Vagina (tissue), 2 donors: Measurements from ENCODE around the gene FAM83C. TPM values are rescaled to one million over a fixed set of nuclear protein-coding genes. Genes with fewer than 3 reads are reported as not detected.
A peak's percentile ranks its signal among the peaks of the same experiment; 100 is the strongest.
"Not testable (repeated sequence)": the region's sequence is repeated elsewhere in the genome, so short reads cannot be mapped to it uniquely, and the experiment has no call there.

Experiments
- DNase-seq, 2 donors: peaks; one replicate each; pipeline ENCODE4 v3.0.0-alpha.2; 2017; ENCODE audit errors: extremely low spot score in 2 of 2
- H3K27ac ChIP-seq: fragments of 200-600 bp; sonication (generic); one replicate; pipeline ENCODE4 v1.5.1; 2019
- H3K27me3 ChIP-seq: fragments of 200-600 bp; sonication (generic); one replicate; pipeline ENCODE4 v1.5.1; 2019
- H3K36me3 ChIP-seq, 2 donors: fragments of 200-600 bp; sonication (generic); one replicate each; pipeline ENCODE4 v1.5.1; 2017 to 2019
- H3K4me1 ChIP-seq: fragments of 200-600 bp; sonication (generic); one replicate; pipeline ENCODE4 v1.5.1; 2019
- H3K4me3 ChIP-seq, 2 donors: fragments of 200-600 bp; sonication (generic); 1 replicate in 1 of 2; 2 replicates in 1 of 2; pipeline ENCODE4 v1.5.1; 2016 to 2019
- H3K9me3 ChIP-seq: fragments of 200-600 bp; sonication (generic); one replicate; pipeline ENCODE4 v1.5.1; 2019
- POLR2A ChIP-seq, 2 donors: fragments of 450-650 bp; IDR thresholded peaks; one replicate each; pipeline ENCODE4 v1.6.1; 2017; ENCODE audit warnings: antibody characterized with exemption in 2 of 2, mild to moderate bottlenecking in 2 of 2, moderate library complexity in 2 of 2
- POLR2AphosphoS5 ChIP-seq, 2 donors: sonication (generic); formaldehyde crosslinking; IDR thresholded peaks; one replicate each; pipeline ENCODE4 v1.9.0; 2017; ENCODE audit warnings: antibody characterized with exemption in 2 of 2, mild to moderate bottlenecking in 2 of 2, low read depth in 1 of 2; ENCODE audit not compliant: insufficient read depth in 1 of 2
- intact Hi-C: fragments of 100-400 bp; cut with DNase I; formaldehyde crosslinking; loops from one replicate; pipeline ENCODE4 v1.15.1; 2023
- total RNA-seq: library from RNA; depleted of rRNA; stranded (reverse); fragments of >200 nt; gene quantifications from one replicate; pipeline ENCODE4 v1.2.3, GENCODE V29; 2016
- TF ChIP-seq, protein P1 (sequence below), 3 experiments: fragments of 450-650 bp in 2 of 3; fragments of 200-600 bp in 1 of 3; sonication (generic) in 1 of 3; IDR thresholded peaks; one replicate each; pipeline ENCODE4 v1.5.1; 2017 to 2019; ENCODE audit warnings: antibody characterized with exemption in 3 of 3, mild to moderate bottlenecking in 2 of 3, moderate library complexity in 2 of 3

The FAM83C gene
- total RNA-seq, 1 donor from 2014 or later = 16.9 TPM

DNA sequence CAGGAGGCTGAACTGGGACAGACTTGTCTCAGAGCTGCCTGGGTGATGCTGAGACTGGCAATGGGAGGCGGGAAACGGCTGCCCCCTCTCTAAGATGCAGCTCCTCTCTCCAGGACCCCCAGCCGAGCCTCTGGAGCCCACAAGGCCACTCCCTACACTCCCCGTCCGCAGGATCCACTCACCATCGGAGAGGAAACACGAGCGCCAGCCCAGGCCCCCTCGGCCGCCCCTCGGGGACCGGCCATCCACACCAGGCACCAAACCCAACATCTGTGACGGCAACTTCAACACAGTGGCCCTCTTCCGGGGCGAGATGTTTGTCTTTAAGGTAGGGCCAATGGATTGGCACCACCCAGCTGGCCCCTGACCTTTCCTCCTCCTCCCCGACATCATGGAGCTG lies 25.1 kb downstream of the FAM83C start:
- Histone ChIP-seq H3K36me3 (peaks cover 0 to 36% of the 10 kb centered on the region in 2 donors), H3K27me3 (no peaks in the 10 kb centered on the region), H3K4me1 (no peaks in the 10 kb centered on the region), H3K4me3 (no peak overlapping the region), H3K27ac (no peak overlapping the region), H3K9me3 (no peaks in the 10 kb centered on the region)
- TF ChIP-seq POLR2AphosphoS5 (IDR thresholded peaks at IDR 0.05; ENCODE audit: insufficient read depth in 1 of 2, low read depth in 1 of 2) (no peak), POLR2A (IDR thresholded peaks at IDR 0.05) (no peak)
- TF ChIP-seq, protein P1, sequence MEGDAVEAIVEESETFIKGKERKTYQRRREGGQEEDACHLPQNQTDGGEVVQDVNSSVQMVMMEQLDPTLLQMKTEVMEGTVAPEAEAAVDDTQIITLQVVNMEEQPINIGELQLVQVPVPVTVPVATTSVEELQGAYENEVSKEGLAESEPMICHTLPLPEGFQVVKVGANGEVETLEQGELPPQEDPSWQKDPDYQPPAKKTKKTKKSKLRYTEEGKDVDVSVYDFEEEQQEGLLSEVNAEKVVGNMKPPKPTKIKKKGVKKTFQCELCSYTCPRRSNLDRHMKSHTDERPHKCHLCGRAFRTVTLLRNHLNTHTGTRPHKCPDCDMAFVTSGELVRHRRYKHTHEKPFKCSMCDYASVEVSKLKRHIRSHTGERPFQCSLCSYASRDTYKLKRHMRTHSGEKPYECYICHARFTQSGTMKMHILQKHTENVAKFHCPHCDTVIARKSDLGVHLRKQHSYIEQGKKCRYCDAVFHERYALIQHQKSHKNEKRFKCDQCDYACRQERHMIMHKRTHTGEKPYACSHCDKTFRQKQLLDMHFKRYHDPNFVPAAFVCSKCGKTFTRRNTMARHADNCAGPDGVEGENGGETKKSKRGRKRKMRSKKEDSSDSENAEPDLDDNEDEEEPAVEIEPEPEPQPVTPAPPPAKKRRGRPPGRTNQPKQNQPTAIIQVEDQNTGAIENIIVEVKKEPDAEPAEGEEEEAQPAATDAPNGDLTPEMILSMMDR (IDR thresholded peaks at IDR 0.05) = no peak
- intact Hi-C loops = loop anchor here (5.0 kb wide), 1 partner anchor 120 kb away; the partner anchor contains the start of gene EDEM2
- no peak for DNase-seq

DNA sequence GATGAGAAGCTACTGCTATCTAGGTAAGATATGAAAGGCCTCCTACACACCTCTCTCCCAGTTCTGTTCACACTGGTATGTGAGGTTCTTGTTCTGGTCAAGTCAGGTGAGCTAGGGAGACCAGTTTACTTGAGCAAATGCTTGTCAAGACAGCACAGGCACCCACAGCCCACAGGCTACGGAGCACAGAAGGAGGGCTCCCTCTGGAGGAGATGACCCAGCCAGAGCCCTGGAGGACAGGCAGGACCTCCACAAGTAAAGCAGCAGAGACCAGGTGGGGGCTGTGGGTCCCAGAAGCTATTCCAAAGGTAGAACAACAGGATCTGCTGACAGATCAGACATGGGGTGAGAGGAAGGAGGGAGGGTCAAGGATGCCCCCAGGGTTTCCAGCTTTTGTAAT lies 27.5 kb downstream of the FAM83C start:
- no peaks in the 10 kb centered on the region for H3K4me1 ChIP-seq
- intact Hi-C loops = loop anchor here (5.0 kb wide), 1 partner anchor 117 kb away; the partner anchor contains the start of gene EDEM2

DNA sequence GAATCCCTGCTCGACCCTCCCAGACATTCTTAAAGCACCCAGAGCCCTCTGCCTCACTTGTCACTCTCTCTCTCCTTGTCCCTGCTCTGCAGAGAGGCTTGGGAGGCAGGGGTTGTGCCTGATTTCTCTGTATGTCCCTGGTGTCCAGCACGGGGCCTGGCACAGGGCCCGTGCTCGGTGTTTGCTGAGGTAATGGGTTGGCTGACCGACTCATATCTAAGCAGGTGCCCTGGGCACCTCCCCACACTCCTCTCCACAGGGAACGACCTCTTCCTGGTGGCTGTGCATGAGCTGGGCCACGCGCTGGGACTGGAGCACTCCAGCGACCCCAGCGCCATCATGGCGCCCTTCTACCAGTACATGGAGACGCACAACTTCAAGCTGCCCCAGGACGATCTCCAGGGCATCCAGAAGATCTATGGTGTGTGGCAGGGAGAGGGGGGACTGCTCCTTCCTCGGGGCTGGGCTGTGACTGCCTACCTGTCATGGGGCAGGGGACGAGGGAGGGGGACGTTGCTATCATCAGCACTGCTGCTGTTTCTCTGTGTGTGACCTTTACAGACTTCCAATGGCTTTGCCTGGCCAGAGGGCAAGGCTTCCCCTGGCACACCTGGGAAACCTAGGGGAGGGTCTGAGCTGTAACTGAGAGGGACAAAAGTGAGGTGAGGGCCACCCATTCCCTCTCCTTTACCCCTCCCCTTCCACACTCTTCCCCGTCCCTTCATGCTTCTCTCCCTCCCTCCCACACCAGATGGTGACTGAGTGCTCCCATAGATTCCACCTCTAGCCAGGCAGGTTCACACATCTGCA lies 28.5 kb downstream of the FAM83C start:
- Histone ChIP-seq H3K9me3 (no peaks in the 10 kb centered on the region), H3K27ac (peak overlapping the region; percentile 57), H3K27me3 (no peaks in the 10 kb centered on the region), H3K4me1 (no peaks in the 10 kb centered on the region), H3K36me3 (peaks cover 0 to 16% of the 10 kb centered on the region in 2 donors), H3K4me3 (no peak overlapping the region)
- no peak for TF ChIP-seq POLR2A (IDR thresholded peaks at IDR 0.05)
- TF ChIP-seq, protein P1 (IDR thresholded peaks at IDR 0.05) = no peak
- TF ChIP-seq POLR2AphosphoS5 (IDR thresholded peaks at IDR 0.05; ENCODE audit: insufficient read depth in 1 of 2, low read depth in 1 of 2) = no peak
- DNase-seq = no peak
- intact Hi-C loops = no loop called here

More for the DNA sequence above, 27.5 kb downstream of the FAM83C start:
- no peak for DNase-seq
- H3K9me3 ChIP-seq = no peaks in the 10 kb centered on the region
- TF ChIP-seq POLR2AphosphoS5 (IDR thresholded peaks at IDR 0.05; ENCODE audit: insufficient read depth in 1 of 2, low read depth in 1 of 2) (no peak), POLR2A (IDR thresholded peaks at IDR 0.05) (no peak)
- TF ChIP-seq, protein P1 (IDR thresholded peaks at IDR 0.05) = no peak
- H3K36me3 ChIP-seq = peaks cover 0 to 16% of the 10 kb centered on the region in 2 donors
- no peak overlapping the region for H3K27ac ChIP-seq
- no peaks in the 10 kb centered on the region for H3K27me3 ChIP-seq
- no peak overlapping the region for H3K4me3 ChIP-seq

DNA sequence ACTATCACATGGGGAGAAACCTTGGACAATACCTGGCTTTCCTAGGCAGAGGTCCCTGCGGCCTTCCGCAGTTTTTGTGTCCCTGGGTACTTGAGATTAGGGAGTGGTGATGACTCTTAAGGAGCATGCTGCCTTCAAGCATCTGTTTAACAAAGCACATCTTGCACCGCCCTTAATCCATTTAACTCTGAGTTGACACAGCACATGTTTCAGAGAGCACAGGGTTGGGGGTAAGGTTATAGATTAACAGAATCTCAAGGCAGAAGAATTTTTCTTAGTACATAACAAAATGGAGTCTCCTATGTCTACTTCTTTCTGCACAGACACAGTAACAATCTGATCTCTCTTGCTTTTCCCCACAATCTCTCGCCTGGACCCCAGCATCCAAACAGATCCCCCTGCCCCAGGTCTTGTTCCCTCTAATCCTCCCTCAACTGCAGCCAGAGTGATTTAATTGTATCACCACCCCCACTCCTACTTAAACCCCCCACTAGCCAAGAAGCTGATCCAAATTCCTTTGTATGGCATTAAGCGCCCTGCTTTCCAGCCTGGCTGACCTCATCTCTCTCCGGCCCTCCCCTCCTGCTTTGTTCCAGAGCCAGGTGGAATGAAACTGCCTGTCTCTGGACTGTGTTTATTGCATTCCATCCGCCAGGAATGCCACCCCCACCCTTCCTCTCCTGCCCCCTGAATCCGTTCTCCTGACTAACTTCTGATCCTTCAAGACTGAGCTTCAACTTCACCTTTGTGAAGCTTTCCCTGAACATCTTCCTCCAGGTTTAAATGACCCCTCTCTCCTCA lies 29.3 kb downstream of the FAM83C start:
- H3K4me1 ChIP-seq, H3K27me3 ChIP-seq, H3K9me3 ChIP-seq, DNase-seq, H3K4me3 ChIP-seq, intact Hi-C loops: not testable (repeated sequence)
- H3K27ac ChIP-seq = peak overlapping the region; percentile 57
- H3K36me3 ChIP-seq = peaks cover 0 to 11% of the 10 kb centered on the region in 2 donors

DNA sequence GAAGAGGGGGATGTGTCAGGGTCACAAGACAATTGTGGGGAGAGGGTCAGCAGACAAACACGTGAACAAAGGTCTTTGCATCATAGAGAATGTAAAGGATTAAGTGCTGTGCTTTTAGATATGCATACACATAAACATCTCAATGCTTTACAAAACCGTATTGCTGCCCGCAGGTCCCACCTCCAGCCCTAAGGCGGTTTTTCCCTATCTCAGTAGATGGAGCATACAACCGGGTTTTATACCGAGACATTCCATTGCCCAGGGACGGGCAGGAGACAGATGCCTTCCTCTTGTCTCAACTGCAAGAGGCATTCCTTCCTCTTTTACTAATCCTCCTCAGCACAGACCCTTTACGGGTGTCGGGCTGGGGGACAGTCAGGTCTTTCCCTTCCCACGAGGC lies 29.9 kb downstream of the FAM83C start:
- H3K4me1 ChIP-seq = not testable (repeated sequence)

More for the DNA sequence above, 29.9 kb downstream of the FAM83C start:
- H3K9me3 ChIP-seq, H3K27me3 ChIP-seq, intact Hi-C loops, H3K36me3 ChIP-seq, H3K4me3 ChIP-seq, DNase-seq, H3K27ac ChIP-seq: not testable (repeated sequence)
